Measurements from ENCODE around the gene MED10.

The MED10 gene

GRCh38 chr5:6419340-6419852, 41.0 kb upstream of the MED10 start:
- ATAC-seq = no peak
- TF ChIP-seq ISL1 (CRISPR knock-in tag; IDR thresholded peaks at IDR 0.05) (peak; percentile 76), PATZ1 (CRISPR knock-in tag; IDR thresholded peaks at IDR 0.05; ENCODE audit: borderline replicate concordance) (0 out of 2 replicates have a peak, but pooled peaks have one; percentile 10), ZC3H10 (CRISPR knock-in tag; IDR thresholded peaks at IDR 0.05) (no peak), ZNF70 (CRISPR knock-in tag; IDR thresholded peaks at IDR 0.05) (no peak), PPARA (CRISPR knock-in tag; IDR thresholded peaks at IDR 0.05; ENCODE audit: borderline replicate concordance) (no peak), POU6F1 (CRISPR knock-in tag; IDR thresholded peaks at IDR 0.05; ENCODE audit: borderline replicate concordance, low read depth) (no peak)

GRCh38 chr5:6418679-6419276, 40.4 kb upstream of the MED10 start:
- ATAC-seq = no peak
- no peak for TF ChIP-seq BACH2 (CRISPR knock-in tag; IDR thresholded peaks at IDR 0.05; ENCODE audit: borderline replicate concordance)
- TF ChIP-seq CSDC2 (CRISPR knock-in tag; IDR thresholded peaks at IDR 0.05) = no peak

GRCh38 chr5:6417657-6418056, 39.3 kb upstream of the MED10 start:
- ATAC-seq = no peak
- TF ChIP-seq ZNF8 (CRISPR knock-in tag; IDR thresholded peaks at IDR 0.05) (no peak), ZC3H10 (CRISPR knock-in tag; IDR thresholded peaks at IDR 0.05) (no peak), RARB (CRISPR knock-in tag; IDR thresholded peaks at IDR 0.05) (no peak), OSR1 (CRISPR knock-in tag; IDR thresholded peaks at IDR 0.05) (no peak), ESRRG (CRISPR knock-in tag; IDR thresholded peaks at IDR 0.05) (no peak), PATZ1 (CRISPR knock-in tag; IDR thresholded peaks at IDR 0.05; ENCODE audit: borderline replicate concordance) (no peak), SNAI2 (CRISPR knock-in tag; IDR thresholded peaks at IDR 0.05) (no peak), ZNF565 (CRISPR knock-in tag; conservative IDR thresholded peaks at IDR 0.05; ENCODE audit: low read depth) (no peak), BACH2 (CRISPR knock-in tag; IDR thresholded peaks at IDR 0.05; ENCODE audit: borderline replicate concordance) (no peak), ZNF70 (CRISPR knock-in tag; IDR thresholded peaks at IDR 0.05) (no peak), CREB5 (CRISPR knock-in tag; IDR thresholded peaks at IDR 0.05; ENCODE audit: low read depth) (no peak), ZFP30 (CRISPR knock-in tag; IDR thresholded peaks at IDR 0.05) (no peak), TCF4 (CRISPR knock-in tag; IDR thresholded peaks at IDR 0.05; ENCODE audit: borderline replicate concordance) (no peak), ISL1 (CRISPR knock-in tag; IDR thresholded peaks at IDR 0.05) (no peak), GLIS3 (CRISPR knock-in tag; IDR thresholded peaks at IDR 0.05) (no peak), CSDC2 (CRISPR knock-in tag; IDR thresholded peaks at IDR 0.05) (no peak), ARNTL (CRISPR knock-in tag; IDR thresholded peaks at IDR 0.05; ENCODE audit: borderline replicate concordance, low read depth) (no peak), POU6F1 (CRISPR knock-in tag; IDR thresholded peaks at IDR 0.05; ENCODE audit: borderline replicate concordance, low read depth) (no peak), ZFP3 (CRISPR knock-in tag; IDR thresholded peaks at IDR 0.05) (no peak)

- no peak for ATAC-seq
- TF ChIP-seq TSHZ2 (CRISPR knock-in tag; IDR thresholded peaks at IDR 0.05) (no peak), PATZ1 (CRISPR knock-in tag; IDR thresholded peaks at IDR 0.05; ENCODE audit: borderline replicate concordance) (no peak), ARNTL (CRISPR knock-in tag; IDR thresholded peaks at IDR 0.05; ENCODE audit: borderline replicate concordance, low read depth) (no peak), ZNF70 (CRISPR knock-in tag; IDR thresholded peaks at IDR 0.05) (no peak), ZFP3 (CRISPR knock-in tag; IDR thresholded peaks at IDR 0.05) (no peak), ESRRG (CRISPR knock-in tag; IDR thresholded peaks at IDR 0.05) (no peak), BACH2 (CRISPR knock-in tag; IDR thresholded peaks at IDR 0.05; ENCODE audit: borderline replicate concordance) (no peak), ISL1 (CRISPR knock-in tag; IDR thresholded peaks at IDR 0.05) (no peak), OSR1 (CRISPR knock-in tag; IDR thresholded peaks at IDR 0.05) (no peak), SNAI2 (CRISPR knock-in tag; IDR thresholded peaks at IDR 0.05) (no peak), ZC3H10 (CRISPR knock-in tag; IDR thresholded peaks at IDR 0.05) (no peak), ZNF565 (CRISPR knock-in tag; conservative IDR thresholded peaks at IDR 0.05; ENCODE audit: low read depth) (no peak)
Measured at GRCh38 chr5:6412811-6413210, 34.5 kb upstream of the MED10 start.
